OCI-M2 (cell line): ENCODE data around the gene ZAR1L.

Experiments
- DNase-seq: peaks from one replicate; lab custom pipeline; 2025; ENCODE audit not compliant: unreplicated experiment; lab: John Stamatoyannopoulos, UW

ZAR1L gene

GRCh38 chr13:32256243-32256642, 58.9 kb downstream of the ZAR1L start:
- no peak for DNase-seq

- DNase-seq = no peak
Measured at GRCh38 chr13:32255724-32256109, 59.4 kb downstream of the ZAR1L start.

GRCh38 chr13:32254916-32255723, 60.0 kb downstream of the ZAR1L start:
- DNase-seq = no peak

GRCh38 chr13:32254416-32254815, 60.7 kb downstream of the ZAR1L start:
- DNase-seq = no peak

- DNase-seq = no peak
Measured at GRCh38 chr13:32253911-32254399, 61.2 kb downstream of the ZAR1L start.
